ENCODE data around the gene HMGB2.

DNA sequence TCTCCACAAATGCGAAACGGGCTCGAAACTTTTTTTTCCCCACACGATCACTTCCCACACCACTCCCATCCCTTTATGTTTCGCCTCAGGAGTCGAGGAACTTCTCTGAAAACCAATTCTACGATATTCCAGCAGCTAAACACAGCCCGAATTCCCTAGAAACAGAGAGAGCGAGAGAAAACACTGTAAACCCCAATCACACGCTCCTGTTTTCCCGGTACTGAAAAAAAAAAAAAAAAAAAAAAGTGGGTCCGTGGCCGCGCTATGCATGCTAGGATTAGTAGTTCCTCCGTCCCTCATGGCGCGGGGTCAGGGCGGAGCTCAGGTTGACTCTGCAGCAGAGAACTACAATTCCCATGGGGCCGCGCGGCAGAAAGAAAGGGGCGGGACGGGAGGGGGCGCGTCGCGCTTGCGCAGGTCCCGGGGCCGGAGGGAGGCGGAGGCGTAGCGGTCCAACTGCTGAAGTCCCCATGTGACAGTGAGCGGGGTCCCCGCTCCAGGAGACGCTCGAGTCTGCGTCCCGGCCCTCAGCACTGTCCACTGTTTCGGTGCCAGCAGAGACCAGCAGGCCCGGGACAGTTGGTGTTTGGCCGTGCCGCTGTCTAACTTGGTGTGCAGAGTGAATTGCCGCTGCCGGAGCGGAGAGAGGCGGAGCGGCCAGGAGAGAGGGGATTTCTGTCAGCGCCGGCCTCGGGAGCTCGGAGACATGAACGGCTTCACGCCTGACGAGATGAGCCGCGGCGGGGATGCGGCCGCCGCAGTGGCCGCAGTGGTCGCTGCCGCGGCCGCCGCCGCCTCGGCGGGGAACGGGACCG is 36.5 kb upstream of the HMGB2 start, which contains the start of gene SAP30:
- TF ChIP-seq, protein P1, sequence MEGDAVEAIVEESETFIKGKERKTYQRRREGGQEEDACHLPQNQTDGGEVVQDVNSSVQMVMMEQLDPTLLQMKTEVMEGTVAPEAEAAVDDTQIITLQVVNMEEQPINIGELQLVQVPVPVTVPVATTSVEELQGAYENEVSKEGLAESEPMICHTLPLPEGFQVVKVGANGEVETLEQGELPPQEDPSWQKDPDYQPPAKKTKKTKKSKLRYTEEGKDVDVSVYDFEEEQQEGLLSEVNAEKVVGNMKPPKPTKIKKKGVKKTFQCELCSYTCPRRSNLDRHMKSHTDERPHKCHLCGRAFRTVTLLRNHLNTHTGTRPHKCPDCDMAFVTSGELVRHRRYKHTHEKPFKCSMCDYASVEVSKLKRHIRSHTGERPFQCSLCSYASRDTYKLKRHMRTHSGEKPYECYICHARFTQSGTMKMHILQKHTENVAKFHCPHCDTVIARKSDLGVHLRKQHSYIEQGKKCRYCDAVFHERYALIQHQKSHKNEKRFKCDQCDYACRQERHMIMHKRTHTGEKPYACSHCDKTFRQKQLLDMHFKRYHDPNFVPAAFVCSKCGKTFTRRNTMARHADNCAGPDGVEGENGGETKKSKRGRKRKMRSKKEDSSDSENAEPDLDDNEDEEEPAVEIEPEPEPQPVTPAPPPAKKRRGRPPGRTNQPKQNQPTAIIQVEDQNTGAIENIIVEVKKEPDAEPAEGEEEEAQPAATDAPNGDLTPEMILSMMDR (IDR thresholded peaks at IDR 0.05) = no peak
- peak; percentile 91 to 99 for TF ChIP-seq POLR2A (IDR thresholded peaks at IDR 0.05)
